ENCODE measurements around the gene EID3. TPM values are rescaled to one million over a fixed set of nuclear protein-coding genes. Genes with fewer than 3 reads are reported as not detected.
A peak's percentile ranks its signal among the peaks of the same experiment; 100 is the strongest.

EID3 gene
- 2.0 to 3.2 TPM (median 2.5 TPM) in 3 replicates for total RNA-seq (2021)
- Bru-seq, nascent RNA, result percentile 93 among the genes with signal in this experiment
- long read RNA-seq, experiment 1, partial matches to known transcripts, result 0 of 3 reads
- long read RNA-seq, experiment 1, other reads (novel, unspliced or antisense), result 0 of 3 reads
- long read RNA-seq, experiment 2, partial matches to known transcripts, result 0 of 1 reads
- long read RNA-seq, experiment 2, other reads (novel, unspliced or antisense), result 0 of 1 reads
- long read RNA-seq, experiment 3, transcript EID3-201 (1 exons, 1,467 nt), result major isoform, 7 of 7 reads
- long read RNA-seq, experiment 3, partial matches to known transcripts, result 0 of 7 reads
- long read RNA-seq, experiment 3, other reads (novel, unspliced or antisense), result 0 of 7 reads

GRCh38 chr12:104303538-104304151, at the start of gene EID3:
Gene EID3, plus strand, starts transcription at chr12:104303739. Its CDS starts 196 bp downstream, at chr12:104303935.
- peaks cover 70% of the 10 kb centered on the region for H3K4me1 Mint-ChIP-seq
- peak within 1 kb of the TSS; percentile 91 for H3K27ac Mint-ChIP-seq
- TF ChIP-seq CREB1 (CRISPR knock-in tag; IDR thresholded peaks at IDR 0.05) (no peak), TCF7 (CRISPR knock-in tag; IDR thresholded peaks at IDR 0.05; ENCODE audit: low read depth) (no peak), ZNF219 (CRISPR knock-in tag; IDR thresholded peaks at IDR 0.05; ENCODE audit: borderline replicate concordance) (no peak), ZNF317 (CRISPR knock-in tag; IDR thresholded peaks at IDR 0.05; ENCODE audit: borderline replicate concordance, low read depth) (no peak), ZNF121 (CRISPR knock-in tag; IDR thresholded peaks at IDR 0.05) (no peak), E2F1 (CRISPR knock-in tag; IDR thresholded peaks at IDR 0.05) (0 out of 2 replicates have a peak, but pooled peaks have one; percentile 23), E2F5 (CRISPR knock-in tag; IDR thresholded peaks at IDR 0.05) (peak; percentile 93), FOXK1 (CRISPR knock-in tag; IDR thresholded peaks at IDR 0.05) (0 out of 2 replicates have a peak, but pooled peaks have one; percentile 39), GTF2I (CRISPR knock-in tag; conservative IDR thresholded peaks at IDR 0.05) (no peak), NR1H2 (CRISPR knock-in tag; IDR thresholded peaks at IDR 0.05) (no peak), ZNF396 (CRISPR knock-in tag; IDR thresholded peaks at IDR 0.05; ENCODE audit: borderline replicate concordance) (no peak), NR3C1 (CRISPR knock-in tag; conservative IDR thresholded peaks at IDR 0.05; ENCODE audit: low read depth) (peak; percentile 79; the same call in 1 of the 2 replicates), ZNF232 (CRISPR knock-in tag; IDR thresholded peaks at IDR 0.05) (no peak), USF2 (CRISPR knock-in tag; IDR thresholded peaks at IDR 0.05) (no peak; the same call in 1 of the 2 replicates), CTCF (IDR thresholded peaks at IDR 0.05) (no peak), TEAD1 (CRISPR knock-in tag; IDR thresholded peaks at IDR 0.05) (no peak), ZNF425 (CRISPR knock-in tag; conservative IDR thresholded peaks at IDR 0.05) (no peak)
- TF ChIP-seq, protein P1, sequence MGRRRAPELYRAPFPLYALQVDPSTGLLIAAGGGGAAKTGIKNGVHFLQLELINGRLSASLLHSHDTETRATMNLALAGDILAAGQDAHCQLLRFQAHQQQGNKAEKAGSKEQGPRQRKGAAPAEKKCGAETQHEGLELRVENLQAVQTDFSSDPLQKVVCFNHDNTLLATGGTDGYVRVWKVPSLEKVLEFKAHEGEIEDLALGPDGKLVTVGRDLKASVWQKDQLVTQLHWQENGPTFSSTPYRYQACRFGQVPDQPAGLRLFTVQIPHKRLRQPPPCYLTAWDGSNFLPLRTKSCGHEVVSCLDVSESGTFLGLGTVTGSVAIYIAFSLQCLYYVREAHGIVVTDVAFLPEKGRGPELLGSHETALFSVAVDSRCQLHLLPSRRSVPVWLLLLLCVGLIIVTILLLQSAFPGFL (CRISPR knock-in tag; IDR thresholded peaks at IDR 0.05; ENCODE audit: borderline replicate concordance), result no peak
- TF ChIP-seq, protein P2, sequence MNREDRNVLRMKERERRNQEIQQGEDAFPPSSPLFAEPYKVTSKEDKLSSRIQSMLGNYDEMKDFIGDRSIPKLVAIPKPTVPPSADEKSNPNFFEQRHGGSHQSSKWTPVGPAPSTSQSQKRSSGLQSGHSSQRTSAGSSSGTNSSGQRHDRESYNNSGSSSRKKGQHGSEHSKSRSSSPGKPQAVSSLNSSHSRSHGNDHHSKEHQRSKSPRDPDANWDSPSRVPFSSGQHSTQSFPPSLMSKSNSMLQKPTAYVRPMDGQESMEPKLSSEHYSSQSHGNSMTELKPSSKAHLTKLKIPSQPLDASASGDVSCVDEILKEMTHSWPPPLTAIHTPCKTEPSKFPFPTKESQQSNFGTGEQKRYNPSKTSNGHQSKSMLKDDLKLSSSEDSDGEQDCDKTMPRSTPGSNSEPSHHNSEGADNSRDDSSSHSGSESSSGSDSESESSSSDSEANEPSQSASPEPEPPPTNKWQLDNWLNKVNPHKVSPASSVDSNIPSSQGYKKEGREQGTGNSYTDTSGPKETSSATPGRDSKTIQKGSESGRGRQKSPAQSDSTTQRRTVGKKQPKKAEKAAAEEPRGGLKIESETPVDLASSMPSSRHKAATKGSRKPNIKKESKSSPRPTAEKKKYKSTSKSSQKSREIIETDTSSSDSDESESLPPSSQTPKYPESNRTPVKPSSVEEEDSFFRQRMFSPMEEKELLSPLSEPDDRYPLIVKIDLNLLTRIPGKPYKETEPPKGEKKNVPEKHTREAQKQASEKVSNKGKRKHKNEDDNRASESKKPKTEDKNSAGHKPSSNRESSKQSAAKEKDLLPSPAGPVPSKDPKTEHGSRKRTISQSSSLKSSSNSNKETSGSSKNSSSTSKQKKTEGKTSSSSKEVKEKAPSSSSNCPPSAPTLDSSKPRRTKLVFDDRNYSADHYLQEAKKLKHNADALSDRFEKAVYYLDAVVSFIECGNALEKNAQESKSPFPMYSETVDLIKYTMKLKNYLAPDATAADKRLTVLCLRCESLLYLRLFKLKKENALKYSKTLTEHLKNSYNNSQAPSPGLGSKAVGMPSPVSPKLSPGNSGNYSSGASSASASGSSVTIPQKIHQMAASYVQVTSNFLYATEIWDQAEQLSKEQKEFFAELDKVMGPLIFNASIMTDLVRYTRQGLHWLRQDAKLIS (CRISPR knock-in tag; IDR thresholded peaks at IDR 0.05; ENCODE audit: borderline replicate concordance), result no peak
- TF ChIP-seq, protein P3, sequence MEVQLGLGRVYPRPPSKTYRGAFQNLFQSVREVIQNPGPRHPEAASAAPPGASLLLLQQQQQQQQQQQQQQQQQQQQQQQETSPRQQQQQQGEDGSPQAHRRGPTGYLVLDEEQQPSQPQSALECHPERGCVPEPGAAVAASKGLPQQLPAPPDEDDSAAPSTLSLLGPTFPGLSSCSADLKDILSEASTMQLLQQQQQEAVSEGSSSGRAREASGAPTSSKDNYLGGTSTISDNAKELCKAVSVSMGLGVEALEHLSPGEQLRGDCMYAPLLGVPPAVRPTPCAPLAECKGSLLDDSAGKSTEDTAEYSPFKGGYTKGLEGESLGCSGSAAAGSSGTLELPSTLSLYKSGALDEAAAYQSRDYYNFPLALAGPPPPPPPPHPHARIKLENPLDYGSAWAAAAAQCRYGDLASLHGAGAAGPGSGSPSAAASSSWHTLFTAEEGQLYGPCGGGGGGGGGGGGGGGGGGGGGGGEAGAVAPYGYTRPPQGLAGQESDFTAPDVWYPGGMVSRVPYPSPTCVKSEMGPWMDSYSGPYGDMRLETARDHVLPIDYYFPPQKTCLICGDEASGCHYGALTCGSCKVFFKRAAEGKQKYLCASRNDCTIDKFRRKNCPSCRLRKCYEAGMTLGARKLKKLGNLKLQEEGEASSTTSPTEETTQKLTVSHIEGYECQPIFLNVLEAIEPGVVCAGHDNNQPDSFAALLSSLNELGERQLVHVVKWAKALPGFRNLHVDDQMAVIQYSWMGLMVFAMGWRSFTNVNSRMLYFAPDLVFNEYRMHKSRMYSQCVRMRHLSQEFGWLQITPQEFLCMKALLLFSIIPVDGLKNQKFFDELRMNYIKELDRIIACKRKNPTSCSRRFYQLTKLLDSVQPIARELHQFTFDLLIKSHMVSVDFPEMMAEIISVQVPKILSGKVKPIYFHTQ (CRISPR knock-in tag; IDR thresholded peaks at IDR 0.05), result no peak

More at GRCh38 chr12:104303538-104304151, at the start of gene EID3:
- DNase-seq (ENCODE audit: low spot score) (peak; percentile 91), ATAC-seq (peak; percentile 91)
- H3K4me3 Mint-ChIP-seq, result peak within 1 kb of the TSS; percentile 75
- no peaks in the 10 kb centered on the region for H3K9me3 Mint-ChIP-seq
- peaks cover 13% of the 10 kb centered on the region for H3K36me3 Mint-ChIP-seq
- no peaks in the 10 kb centered on the region; the same call in 1 of the 2 replicates for H3K27me3 Mint-ChIP-seq (ENCODE audit: low read depth)
- ChIA-PET CTCF (interaction anchor here (0.5 to 1.6 kb wide), 6 partner anchors 12 to 487 kb away, joined by 3 to 11 read pairs (median 4); partner anchors contain the start of gene TXNRD1), POLR2A (interaction anchor here (0.7 to 2.8 kb wide), 3 partner anchors 11 to 99 kb away, joined by 3 to 34 read pairs (median 3); no protein-coding TSS in a partner anchor)

All from WTC11 (cell line).